OCI-LY3 (cell line): ENCODE results near the gene EML2.

Experiments used
- H2AFZ ChIP-seq: fragments of 200-600, 300-600 bp; shearing (Covaris generic); 2 replicates; pipeline ENCODE4 v1.6.0; 2014; ENCODE audit warnings: antibody characterized with exemption, low read depth, low read length
- H3K27ac ChIP-seq: fragments of 200-600, 300-600 bp; sonication (generic); 2 replicates; pipeline ENCODE4 v1.5.1; 2014; ENCODE audit warnings: mild to moderate bottlenecking, low read length, moderate library complexity, mixed read lengths
- H3K27me3 ChIP-seq: fragments of 200-600, 300-600 bp; sonication (generic); 2 replicates; pipeline ENCODE4 v1.6.1; 2014; ENCODE audit warnings: low read depth, low read length, mixed read lengths
- H3K36me3 ChIP-seq: fragments of 200-600, 300-600 bp; sonication (generic); replicated peaks from 2 replicates; pipeline ENCODE3; 2014; ENCODE audit warnings: low read depth, low read length, mixed read lengths
- H3K4me1 ChIP-seq: fragments of 300-600, 200-600 bp; sonication (generic); 2 replicates; pipeline ENCODE4 v1.6.1; 2014; ENCODE audit warnings: low read length, mixed read lengths
- H3K4me2 ChIP-seq: fragments of 200-600, 300-600 bp; sonication (generic); 2 replicates; pipeline ENCODE4 v1.6.1; 2014; ENCODE audit warnings: low read length, mixed read lengths
- H3K4me3 ChIP-seq: fragments of 300-600, 200-600 bp; sonication (generic); 2 replicates; pipeline ENCODE4 v1.5.1; 2014; ENCODE audit warnings: antibody characterized with exemption, mild to moderate bottlenecking, low read length, moderate library complexity
- H3K79me2 ChIP-seq: fragments of 300-600, 200-600 bp; shearing (Covaris generic); 2 replicates; pipeline ENCODE4 v1.6.1; 2014; ENCODE audit warnings: mild to moderate bottlenecking, low read length, mixed read lengths
- H3K9ac ChIP-seq: fragments of 300-600, 200-600 bp; shearing (Covaris generic); 2 replicates; pipeline ENCODE4 v1.6.0; 2014; ENCODE audit warnings: mild to moderate bottlenecking, low read length, moderate library complexity
- H3K9me3 ChIP-seq: fragments of 200-600, 300-600 bp; shearing (Covaris generic); 2 replicates; pipeline ENCODE4 v1.6.1; 2014; ENCODE audit warnings: low read length, mixed read lengths; ENCODE audit not compliant: insufficient read depth
- H4K20me1 ChIP-seq: fragments of 200-600, 300-600 bp; sonication (generic); 2 replicates; pipeline ENCODE4 v1.6.1; 2016; ENCODE audit warnings: low read length, mixed read lengths; ENCODE audit not compliant: insufficient read depth
- CTCF ChIP-seq: fragments of 200-600, 300-600 bp; sonication (generic); IDR thresholded peaks from 2 replicates; pipeline ENCODE4 v1.5.1; 2014; ENCODE audit warnings: antibody characterized with exemption, low read length, low read depth
- EZH2phosphoT487 ChIP-seq: fragments of 200-600 bp; shearing (Covaris generic); IDR thresholded peaks from 2 replicates; pipeline ENCODE4 v1.6.1; 2018; ENCODE audit warnings: antibody characterized with exemption, mixed run types, low read depth

EML2 gene

GRCh38 chr19:45601524-45602374, 37.4 kb downstream of the EML2 start, which contains the start of gene GPR4:
Gene GPR4 (minus strand): TSS chr19:45602212. CDS start chr19:45591866, 10,346 bp downstream.
- no peak within 1 kb of the TSS for H3K4me2 ChIP-seq
- no peaks in the 10 kb centered on the region for H4K20me1 ChIP-seq
- H3K9ac ChIP-seq, result no peak within 1 kb of the TSS
- peaks cover 15% of the 10 kb centered on the region; the same call in 1 of the 2 replicates for H3K27me3 ChIP-seq
- H3K79me2 ChIP-seq, result no peaks in the 10 kb centered on the region
- no peaks in the 10 kb centered on the region for H3K36me3 ChIP-seq
- peaks cover 19% of the 10 kb centered on the region for H3K4me1 ChIP-seq
- H3K9me3 ChIP-seq, result no peaks in the 10 kb centered on the region
- TF ChIP-seq CTCF, result no peak
- no peak for TF ChIP-seq EZH2phosphoT487
- H3K27ac ChIP-seq, result no peak within 1 kb of the TSS
- no peak within 1 kb of the TSS for H3K4me3 ChIP-seq
- no peak within 1 kb of the TSS for H2AFZ ChIP-seq

GRCh38 chr19:45601115-45601514, 38.1 kb downstream of the EML2 start:
- H3K27me3 ChIP-seq, result peaks cover 15% of the 10 kb centered on the region; the same call in 1 of the 2 replicates
- no peak overlapping the region for H3K9ac ChIP-seq
- no peak overlapping the region for H2AFZ ChIP-seq
- no peaks in the 10 kb centered on the region for H3K79me2 ChIP-seq
- no peak overlapping the region for H3K4me2 ChIP-seq
- no peak overlapping the region for H3K4me3 ChIP-seq
- H4K20me1 ChIP-seq, result no peaks in the 10 kb centered on the region
- peaks cover 19% of the 10 kb centered on the region for H3K4me1 ChIP-seq
- H3K27ac ChIP-seq, result no peak overlapping the region
- no peaks in the 10 kb centered on the region for H3K36me3 ChIP-seq
- TF ChIP-seq EZH2phosphoT487, result no peak
- TF ChIP-seq CTCF, result no peak
- no peaks in the 10 kb centered on the region for H3K9me3 ChIP-seq

GRCh38 chr19:45600340-45600885, 38.8 kb downstream of the EML2 start:
- peaks cover 15% of the 10 kb centered on the region; the same call in 1 of the 2 replicates for H3K27me3 ChIP-seq

More at GRCh38 chr19:45600340-45600885, 38.8 kb downstream of the EML2 start:
- H3K4me1 ChIP-seq, result peaks cover 19% of the 10 kb centered on the region
- H2AFZ ChIP-seq, result no peak overlapping the region
- no peaks in the 10 kb centered on the region for H3K9me3 ChIP-seq
- TF ChIP-seq EZH2phosphoT487, result no peak
- no peak for TF ChIP-seq CTCF
- H4K20me1 ChIP-seq, result no peaks in the 10 kb centered on the region
- H3K27ac ChIP-seq, result no peak overlapping the region
- no peak overlapping the region for H3K9ac ChIP-seq
- H3K36me3 ChIP-seq, result no peaks in the 10 kb centered on the region
- H3K79me2 ChIP-seq, result no peaks in the 10 kb centered on the region
- H3K4me3 ChIP-seq, result no peak overlapping the region
- H3K4me2 ChIP-seq, result no peak overlapping the region
